HG02642 (cell line): Measurements from ENCODE around the gene TTLL6.

Experiments used
- ATAC-seq: cut with Tn5 transposase; IDR thresholded peaks from one replicate; pipeline ENCODE4 v1.9.1; 2021; ENCODE audit warnings: mild to moderate bottlenecking; ENCODE audit not compliant: unreplicated experiment, poor library complexity

TTLL6 gene

DNA sequence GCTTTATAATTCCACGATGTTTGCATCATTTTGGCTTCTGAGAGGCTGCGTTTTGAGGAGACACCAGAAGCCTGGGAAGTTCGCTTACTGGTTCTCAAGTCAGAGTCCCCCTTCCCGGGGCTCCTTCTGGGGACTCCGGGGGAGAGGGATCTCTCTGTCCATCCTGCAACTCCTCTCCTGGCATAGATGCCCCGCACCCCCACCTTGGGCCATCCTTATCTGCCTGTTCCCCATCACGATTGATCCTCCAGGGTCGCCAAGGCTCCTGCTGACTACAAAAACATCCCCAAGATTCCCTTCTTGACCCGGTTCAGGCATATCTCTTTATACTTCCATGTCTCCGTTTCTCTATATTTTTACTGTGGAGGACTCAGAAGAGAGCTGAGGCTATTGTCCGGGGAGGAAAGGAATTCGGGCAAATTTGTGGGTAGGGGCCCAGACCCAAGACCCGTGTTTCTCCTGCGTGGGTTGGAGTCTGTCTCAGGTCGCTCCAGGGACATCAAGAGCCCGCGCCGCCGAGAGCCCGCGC lies 70.0 kb downstream of the TTLL6 start:
- no peak for ATAC-seq

DNA sequence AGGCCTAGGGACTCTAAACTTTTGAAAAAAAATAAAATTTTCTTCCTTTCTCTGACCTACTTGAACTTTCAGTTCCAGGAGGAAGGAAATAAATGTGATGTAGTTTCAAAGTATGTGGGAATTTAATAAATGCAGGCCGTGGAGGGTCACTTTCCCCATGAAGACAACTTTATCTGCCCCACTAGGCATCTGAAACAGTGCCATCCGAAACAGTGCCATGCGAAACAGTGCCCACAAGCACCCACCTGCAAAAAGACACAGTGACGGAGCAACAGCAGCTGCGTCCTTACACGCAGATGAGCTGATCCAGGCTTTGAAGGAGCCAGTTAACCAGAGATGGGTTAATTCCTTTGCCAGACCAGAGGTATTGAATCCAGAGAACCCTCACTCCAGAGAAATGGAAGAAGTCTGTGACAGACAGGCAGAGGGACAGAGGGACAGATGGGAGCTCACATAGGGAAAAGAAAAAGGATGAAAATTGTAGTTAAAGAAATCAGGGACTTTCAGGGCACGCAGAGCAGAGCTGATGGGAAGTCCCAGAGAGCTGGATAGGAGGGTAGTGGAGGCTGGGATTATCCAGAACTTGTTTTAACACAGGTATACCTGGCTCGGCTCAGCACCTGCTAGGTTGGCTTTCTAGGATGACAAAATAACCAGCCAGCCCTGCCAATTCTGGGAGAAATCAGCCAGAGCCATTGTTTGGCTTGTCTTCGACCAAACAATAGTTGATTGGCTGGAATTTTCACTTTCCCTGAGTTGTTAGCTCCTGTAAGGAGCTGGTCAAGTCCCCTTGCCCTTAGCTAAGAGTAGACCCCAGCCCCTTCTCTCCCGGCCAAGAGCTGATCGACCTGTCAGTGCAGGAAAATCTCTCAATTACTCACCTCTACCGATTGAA lies 71.4 kb downstream of the TTLL6 start:
- no peak for ATAC-seq

DNA sequence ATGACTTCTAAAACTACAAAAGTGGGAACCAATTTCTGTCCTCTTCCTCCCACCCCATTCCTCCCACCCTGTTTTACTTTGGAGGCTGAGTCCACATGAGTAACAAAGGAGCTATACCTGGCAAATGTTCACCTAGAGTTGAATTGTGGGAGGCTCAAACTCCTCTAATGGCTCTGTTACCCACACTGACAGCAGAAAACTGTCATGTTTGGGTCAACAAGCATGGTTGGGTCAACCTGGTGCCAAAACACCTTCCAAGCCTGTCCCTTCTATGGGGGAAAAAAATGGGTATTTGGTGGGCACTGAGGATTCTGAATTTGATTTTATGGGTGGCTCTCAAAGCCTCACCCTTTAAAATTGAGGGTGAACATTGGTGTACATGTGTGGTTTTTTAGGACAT lies 76.5 kb downstream of the TTLL6 start:
- no peak for ATAC-seq

DNA sequence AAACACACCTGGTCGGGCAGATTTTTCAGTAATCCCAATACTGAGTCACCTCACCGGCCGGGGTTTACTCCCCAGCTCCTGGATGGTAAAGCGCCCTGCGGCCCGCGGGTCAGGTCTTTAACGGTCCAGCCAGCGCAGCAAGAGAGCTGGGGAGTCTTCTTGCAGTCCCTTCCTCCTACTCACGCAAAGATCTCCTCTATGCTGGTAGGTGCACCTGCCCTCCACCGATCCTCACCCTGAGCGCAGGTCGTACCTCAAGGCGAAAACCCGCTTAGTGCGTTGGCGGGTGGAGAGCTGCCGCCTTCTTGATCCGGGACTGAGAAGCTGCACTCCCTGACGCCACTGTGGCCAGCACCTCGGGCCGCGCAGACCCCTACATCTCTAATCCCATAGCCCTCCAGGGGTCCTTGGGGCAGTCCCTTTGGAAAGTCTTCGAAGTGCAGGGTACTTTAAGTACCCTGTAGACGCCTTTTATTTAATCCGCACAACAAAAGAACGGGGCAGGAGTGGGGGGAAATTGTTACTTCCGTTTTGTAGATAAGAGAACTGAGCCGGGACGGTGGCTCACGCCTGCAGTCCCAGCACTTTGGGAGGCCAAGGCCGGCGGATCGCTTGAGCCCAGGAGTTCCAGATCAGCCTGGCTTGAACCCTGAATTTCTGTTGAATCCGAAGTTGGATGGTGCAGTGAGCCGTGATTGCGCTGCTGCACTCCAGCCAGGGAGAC lies 78.1 kb downstream of the TTLL6 start:
- ATAC-seq, result no peak

DNA sequence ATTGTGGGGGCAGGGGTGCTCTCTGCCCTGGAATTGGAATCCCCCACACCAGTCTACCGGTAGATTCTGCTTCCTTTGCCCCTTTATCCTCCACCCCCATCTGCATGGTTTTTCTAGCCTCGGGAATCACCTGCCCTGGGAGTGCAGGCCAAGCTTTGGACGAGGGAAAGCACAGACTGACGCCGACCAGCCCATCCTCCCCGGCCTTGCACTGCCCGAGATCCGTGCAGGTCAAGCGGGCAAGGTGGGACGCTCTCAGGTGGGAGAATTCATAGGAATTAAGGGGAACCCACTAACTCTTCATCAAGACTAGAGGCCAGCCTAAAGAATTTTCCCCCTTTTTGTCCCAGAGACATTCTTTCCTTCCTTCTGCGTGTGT lies 78.6 kb downstream of the TTLL6 start:
- no peak for ATAC-seq

DNA sequence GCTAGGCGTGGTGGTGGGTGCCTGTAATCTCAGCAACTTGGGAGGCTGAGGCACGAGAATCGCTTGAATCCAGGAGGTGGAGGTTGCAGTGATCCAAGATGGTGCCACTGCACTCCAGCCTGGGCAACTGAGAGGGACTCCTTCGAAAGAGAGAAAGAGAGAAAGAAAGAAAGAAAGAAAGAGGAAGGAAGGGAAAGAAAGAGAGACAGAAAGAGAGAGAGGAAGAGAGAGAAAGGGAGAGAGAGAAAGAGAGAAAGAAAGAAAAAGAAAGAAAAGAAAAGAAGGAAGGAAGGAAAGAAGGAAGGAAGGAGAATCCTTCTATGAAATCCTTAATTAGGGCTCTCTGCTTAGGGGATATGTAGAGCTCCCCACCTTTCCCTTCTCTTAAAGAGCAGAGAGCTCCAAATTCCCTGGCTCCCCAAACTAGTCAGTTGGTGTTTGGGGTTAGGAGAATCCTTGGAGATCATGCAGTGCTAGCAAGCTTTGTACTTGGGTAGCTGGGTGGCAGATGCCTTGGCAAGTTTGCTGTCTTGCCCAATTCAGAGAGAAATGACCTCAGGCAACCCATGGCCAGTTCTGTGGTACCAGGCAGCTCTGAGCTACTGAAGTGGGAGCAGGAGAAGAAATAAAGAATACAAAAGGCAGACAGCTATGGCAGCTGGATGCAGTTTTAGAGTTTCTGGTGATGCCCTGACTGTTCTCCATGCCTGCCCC lies 79.5 kb downstream of the TTLL6 start:
- no peak for ATAC-seq

DNA sequence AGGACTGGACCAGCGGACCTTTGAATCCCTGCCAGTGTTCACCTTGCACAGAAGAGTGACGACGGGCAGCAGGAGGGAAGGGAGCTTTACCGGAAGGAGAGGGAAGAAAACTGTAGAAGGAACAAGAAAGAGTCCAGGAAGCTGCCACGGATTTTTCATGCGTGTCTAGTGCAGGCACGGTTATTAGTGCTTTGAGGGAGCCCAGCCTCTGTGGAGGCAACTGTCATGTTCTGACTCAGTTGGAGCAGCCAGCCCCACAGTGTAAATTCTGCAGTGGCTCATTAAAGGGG lies 82.0 kb downstream of the TTLL6 start:
- ATAC-seq, result no peak

DNA sequence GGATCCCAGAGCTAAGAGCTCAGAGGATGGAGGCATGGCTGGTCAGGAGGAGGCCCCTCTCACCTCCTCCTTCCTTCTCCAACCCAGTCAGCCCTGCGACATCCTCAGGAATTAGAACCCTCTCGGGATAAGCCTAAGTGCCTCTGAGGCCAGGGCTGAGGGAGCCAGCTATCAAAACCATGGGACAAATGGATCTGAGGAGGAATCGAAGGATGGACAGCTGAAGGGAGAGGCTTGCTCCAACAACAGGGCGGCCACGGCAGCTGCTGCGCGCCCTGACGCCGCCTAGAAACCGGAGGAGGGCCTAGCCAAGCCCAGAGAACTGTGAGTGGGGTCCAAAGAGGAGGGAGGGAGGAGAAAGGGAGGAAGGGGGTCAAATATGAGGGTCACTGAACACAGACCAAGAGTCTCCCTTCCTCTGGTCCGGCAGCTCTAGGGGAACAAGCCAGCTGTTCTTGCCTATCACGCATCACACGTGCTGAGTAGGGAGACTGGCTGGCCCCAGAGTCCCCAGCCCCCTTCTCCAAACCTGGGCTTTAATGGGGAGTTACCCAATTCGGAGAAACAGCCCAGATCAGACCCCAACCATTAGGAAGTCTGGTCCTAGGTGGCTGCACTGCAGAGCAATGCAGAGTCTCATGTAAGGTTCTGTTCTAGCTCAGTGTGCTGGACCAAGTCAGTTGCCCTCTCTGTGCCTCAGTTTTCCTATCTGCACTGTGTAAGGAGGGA lies 82.5 kb downstream of the TTLL6 start:
- no peak for ATAC-seq

DNA sequence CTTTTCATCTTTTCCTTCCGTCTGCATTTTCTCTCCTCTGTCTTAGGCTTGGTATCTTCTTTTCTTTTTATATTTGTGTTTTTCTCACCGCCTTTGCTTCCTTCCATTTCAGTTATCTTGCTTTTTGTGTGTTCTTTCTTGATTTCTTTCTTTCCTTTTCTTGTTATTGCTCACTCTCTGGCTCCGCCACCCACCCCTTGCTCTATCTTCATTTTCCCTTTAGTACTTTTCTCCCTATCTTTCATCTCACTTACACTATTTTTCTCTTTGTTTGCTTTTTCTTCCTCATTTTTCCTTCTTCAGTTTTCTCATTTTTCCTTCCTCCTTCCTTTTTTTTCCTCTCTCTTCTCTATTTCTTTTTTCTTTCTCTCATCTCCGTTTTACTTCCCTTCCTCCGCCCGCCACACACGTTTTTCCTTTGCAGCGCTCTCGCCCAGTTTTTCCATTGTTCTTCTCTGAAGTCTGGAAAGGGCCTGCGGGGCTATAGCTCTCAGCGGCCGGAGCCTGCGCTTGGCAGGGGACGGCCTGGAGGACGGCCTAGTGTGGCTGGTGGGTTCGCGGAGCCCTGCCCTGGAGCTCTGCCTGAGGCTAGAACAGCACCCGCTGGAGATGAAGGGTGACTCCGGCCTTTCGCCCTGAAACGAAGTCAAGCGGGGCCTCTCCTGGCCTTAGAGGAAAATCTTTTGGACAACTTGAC lies 83.2 kb downstream of the TTLL6 start:
- ATAC-seq, result no peak

DNA sequence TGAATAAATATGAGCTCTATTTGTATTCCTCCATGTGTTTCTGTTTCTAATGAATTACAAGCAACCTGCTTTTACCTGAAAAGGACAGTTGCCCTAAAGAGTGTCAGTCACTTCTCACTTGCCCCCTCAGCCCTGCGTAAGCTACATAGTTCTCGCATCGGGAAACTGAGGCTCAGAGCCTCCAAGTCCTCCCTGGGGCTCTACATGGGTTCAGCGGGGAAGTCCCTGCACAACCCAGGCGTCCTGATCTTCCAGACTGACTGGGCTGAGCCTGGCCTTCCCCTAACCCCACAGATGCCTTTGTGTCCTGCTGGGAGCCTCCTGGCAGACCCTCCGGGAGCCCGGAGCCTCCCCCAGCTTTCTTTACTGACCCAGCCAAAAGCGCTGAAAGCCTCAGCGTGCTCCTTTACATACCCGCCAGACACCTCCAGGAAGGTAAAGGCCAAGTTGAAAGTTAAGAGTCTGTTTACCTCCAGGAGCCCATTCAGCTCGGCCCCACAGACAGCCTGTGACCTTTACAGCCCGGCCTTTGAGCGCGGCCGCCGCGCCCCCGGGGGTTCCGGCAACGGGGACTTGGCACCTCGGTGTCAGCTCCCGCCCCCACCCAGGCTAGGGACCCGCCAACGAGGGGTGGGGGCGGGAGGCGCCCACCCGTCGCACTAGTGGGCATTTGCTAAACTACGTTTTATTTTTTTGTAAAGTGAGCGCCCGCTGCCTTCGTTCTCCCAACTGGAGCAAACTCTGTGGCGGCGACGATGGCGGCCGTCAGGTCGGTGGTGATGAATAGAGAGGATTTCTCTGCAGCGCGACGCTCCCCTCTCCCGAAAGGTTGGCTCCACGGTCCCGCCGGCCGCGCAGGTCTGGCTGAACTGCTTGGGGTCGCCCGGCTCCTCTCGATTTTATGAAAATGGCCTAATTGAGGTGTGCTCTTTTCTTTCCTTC lies 84.1 kb downstream of the TTLL6 start:
- no peak for ATAC-seq

DNA sequence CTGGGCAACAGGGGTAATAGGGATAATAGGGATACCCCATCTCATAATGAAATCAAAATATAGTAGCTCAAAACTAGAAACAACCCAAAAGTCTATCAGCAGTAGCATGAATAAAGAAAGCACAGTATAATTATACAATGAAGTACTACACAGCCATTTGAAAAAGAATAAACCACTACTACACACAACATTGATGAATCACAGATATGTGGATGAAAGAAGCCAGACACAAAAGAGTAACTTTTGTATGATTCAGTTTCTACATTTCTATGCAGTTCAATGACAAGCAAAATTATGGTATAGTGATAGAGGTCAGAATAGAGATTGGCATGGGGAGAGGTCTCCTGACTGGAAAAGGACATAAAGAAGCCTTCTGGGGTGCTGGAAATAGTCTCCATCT lies 85.7 kb downstream of the TTLL6 start:
- ATAC-seq, result no peak

DNA sequence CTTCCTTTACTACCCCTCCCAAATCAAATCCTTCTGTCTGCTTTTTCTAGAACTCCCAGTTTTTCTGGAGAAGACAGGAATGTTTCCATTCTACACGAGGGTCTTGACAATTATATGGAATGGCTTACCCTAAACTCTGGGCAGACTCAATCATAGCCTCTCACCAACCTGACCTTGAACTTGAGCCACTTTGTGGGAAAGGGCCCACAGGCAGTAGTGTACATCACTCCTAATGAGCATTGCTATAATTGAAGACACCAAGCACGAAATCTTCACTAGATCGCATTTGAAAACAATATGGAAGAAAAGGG lies 86.8 kb downstream of the TTLL6 start:
- no peak for ATAC-seq

DNA sequence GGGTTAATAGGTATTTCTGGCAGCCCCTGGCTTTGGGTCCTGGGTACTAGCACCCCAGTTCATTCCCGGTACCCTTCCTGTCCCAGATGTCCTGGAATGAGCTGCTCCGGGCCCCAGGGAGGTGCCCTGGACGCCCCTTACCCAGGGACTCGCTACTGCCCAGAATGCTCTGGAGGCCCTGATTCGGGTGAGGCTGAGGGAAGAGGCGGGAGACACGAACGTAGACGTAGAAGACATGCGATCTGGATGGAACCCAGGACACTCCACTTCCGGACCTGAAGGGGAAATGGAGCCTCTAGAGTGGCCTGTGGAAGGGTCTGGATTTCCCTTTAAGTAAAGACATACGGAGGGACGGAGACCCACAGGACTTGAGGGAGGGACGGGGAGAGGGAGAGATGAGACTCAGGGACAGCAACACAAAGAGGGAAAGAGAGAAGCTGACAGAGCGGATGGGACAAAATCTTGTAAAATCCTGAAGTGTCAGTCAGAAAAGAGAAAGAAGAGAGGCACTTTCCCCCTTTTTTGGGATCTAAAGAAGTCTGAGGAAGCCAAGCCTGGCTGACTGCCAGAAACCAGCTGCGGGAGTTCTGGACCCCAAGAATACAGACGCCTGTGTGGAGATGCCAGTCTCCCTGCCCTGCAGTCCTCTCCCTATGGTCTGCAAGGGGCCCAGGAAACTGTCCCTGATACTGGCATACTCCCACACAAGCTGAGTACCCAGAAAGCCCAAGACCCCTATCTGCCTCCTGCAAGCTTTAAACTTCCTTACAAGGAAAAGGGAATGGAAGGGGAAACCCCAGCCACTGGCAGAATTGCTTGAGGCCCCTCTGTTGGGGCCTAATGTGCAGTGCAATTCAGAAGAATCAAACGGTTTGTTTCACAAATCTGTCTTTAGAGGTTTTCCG lies 87.4 kb downstream of the TTLL6 start:
- ATAC-seq, result no peak

DNA sequence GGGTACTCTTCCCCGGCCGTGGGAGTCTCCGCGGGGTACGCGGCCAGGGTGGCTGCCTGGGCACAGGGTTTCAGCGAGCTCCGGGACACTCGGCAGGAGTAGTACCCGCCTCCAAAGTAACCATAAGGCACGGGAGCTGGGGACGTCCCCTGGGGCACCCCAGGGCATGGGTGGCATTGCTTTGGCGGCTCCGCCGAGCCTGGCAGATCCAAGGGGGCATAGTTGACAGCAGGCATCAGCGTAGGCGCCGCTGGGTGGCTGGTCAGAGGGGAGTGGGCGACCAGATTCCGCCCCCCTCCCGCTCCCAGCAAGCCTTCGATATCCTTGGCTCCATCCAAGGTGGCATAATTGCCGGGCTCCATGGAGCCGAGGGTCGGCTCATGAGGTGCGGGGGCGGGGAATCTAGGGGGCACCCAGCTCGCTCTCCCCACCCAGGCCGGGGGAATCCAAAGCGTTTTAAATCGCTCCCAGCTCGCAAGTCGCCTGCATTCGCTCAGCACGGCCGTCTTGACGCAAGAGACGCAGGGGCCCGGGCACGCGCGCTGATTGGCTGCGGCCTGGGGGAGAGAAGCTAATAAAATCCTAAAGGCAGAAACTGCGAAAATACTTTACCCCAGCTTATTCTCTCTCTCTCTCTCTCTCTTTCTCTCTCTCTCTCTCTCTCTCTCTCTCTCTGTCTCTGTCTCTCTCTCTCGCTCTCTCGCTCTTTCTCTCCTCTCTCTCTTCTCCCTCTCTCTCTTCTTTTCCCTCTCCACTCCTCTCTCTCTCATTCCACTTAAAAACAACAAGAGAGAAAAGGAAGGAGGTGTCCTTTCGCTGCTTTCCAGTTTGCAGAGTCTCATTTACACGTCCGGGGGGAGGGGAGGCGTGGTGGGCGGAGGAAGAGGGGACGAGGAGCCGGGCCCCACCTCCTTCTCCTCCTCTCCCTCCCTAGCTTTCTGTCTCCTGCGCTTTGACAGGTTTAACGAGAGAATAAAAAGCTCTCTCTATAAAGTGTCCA lies 88.5 kb downstream of the TTLL6 start, which contains the start of gene HOXB13:
HOXB13 (minus strand) TSS at position 519 of the 1,000 bp plus-strand sequence; CDS start at position 362, 157 bp downstream.
- no peak for ATAC-seq

DNA sequence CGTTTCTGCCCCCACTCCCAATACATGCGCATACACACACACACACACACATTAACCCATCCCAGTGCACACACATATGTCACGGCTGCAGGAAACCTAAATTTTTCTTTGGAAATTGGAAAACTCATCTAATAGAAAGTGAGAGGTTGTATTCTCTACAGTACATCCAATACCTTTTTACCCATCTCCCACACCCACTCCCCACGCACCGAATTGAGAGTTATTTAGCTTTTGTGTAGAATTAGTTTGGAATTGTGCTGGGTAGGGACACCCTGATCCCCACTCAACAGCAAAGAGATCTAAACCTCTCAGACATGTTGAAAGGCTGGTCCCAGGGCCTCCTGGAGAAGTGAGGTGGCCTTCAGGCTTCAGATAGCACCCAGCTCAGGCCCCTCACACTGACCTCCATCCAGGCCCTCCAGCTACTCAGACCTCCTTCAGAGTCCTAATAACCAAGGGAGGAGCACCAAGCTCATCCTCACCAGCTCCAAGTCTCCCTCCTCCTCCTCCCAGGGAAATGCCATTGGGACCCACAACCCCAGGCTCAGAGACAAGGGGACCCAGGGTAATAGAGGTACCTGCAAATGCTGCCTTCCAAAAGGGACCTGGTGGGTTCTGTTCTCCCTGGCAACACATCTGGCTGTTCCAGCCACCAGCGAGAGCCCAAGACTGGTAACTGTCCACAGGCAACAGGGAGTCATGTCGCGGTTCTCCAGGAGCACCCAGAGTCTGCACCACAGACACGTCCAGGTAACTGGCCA lies 89.4 kb downstream of the TTLL6 start:
- ATAC-seq, result no peak

DNA sequence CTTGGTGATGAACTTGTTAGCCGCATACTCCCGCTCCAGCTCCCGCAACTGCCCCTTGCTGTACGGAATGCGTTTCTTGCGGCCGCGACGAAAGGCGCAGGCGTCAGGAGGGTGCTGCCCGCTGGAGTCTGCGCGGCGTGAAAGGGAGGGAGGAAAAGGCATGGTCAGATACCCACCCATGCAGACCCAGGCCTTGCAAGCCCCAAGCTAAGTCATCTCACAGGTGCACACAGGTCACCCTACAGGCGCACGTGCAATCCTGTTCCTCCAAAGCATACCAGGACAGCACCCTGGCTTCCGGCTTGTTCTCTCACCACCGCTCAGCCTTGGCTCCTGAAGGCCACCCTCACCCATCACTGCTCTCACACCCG lies 90.1 kb downstream of the TTLL6 start:
- no peak for ATAC-seq
